CD4-positive, alpha-beta T cell treated with Interleukin-15 for 1 hour (primary cell): ENCODE measurements around the gene MACROD1.

Experiments used
- DNase-seq: peaks from one replicate; pipeline ENCODE4 v3.0.0-alpha.2; 2020

The MACROD1 gene

DNA sequence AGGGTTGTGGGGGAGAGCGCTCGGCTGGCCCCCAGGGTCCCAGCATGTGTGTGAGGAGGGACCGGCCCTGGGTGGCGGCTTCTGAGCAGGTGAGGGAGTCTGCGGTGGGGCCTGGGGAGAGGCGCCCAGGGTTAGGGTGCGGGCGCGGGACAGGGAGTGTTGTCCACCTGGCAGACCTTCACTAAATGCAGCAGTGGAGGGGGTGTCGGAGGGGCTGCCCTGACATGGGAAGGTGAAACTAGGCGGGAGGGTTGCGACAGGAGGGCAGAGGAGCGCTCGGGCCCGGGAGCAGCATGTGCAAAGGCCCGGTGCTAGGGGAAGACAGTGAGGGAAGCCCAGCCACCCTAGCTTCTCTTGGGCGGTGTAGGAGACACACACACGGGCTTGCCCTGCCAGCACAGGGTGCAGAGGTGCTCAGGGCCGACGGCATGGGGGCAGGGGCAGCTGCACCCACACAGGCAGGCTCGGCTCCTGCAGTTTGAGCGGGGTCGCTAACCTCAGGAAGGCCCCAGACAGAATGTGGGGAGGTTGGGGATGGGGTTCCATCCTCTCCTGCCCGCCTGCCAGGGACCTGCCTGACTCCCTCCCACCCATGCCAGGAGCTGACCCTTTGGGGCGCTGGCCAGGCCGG, 157.5 kb downstream of the MACROD1 start:
- no peak for DNase-seq

DNA sequence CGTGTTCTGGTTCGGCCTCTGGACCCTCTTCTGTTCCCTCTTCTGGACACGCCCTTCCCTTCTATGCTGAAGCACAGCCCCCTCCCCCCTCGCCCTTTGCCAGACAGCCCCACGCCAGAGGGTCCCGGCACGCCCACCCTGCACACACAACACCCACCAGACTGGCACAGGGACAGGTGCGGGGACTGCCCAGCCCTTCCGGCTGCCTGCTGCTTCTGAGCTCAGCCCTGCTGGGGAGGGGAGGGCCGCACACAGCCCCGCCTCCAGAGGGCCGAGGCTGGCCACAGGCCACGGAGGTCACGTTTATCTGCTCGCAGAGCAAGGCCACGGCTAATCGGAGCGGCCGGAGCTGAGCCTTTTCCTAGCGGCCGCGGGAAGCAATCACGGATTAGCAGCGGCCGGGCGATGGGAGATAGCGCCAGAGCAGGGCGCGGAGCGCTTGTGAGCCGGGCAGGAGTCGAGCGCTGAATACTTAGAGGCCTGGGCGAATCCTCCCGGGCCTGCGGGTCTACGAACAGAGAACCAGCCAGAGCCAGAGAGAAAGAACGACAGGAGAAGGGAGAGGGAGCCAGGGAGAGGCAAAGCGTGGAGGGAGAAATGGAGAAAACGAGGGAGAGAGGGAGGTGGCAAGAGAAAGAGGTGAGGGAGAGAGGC, 158.2 kb downstream of the MACROD1 start:
- peak; percentile 36 for DNase-seq

DNA sequence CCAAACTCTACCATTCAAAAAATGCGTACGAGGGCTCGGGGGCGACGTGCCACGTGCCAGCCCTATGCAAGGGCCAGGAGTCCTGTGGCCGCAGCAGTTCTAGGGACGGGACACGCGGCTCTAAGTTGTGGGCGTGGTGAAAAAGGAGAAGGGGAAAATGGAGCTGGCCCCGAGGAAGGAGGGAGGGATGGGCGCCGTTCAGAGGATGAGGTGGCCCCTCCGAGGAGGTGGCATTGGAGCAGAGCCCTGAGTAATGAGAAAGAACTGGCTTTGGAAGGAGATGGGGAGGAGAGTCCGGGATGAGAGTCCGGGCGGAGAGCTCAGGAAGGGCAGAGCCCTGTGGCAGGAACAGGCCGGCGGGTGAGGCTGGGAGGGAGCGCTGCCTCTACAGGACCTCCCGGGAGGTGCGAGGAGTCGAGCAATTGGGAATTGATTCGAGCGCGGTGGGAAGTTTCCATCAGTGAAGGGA, 158.7 kb downstream of the MACROD1 start:
- no peak for DNase-seq

DNA sequence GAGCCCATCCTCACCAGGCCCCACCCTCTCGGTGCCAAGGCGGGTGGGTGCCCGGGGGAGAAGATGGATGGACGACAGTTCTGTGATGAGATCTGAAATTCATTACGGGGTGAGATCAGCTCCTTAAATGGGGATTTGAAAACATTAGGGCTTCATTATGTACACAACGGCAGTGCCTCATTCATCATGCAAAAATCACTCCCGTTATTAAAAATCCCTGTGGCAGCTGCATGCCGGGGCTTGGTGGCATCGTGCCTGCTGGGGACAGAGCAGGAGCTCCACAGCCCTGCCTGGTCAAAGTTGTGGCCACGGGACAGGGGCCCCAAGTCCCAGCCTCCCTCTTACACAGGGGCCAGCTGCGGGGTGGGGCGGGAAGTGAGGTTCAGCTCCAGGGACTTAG, 159.5 kb downstream of the MACROD1 start:
- DNase-seq = no peak

DNA sequence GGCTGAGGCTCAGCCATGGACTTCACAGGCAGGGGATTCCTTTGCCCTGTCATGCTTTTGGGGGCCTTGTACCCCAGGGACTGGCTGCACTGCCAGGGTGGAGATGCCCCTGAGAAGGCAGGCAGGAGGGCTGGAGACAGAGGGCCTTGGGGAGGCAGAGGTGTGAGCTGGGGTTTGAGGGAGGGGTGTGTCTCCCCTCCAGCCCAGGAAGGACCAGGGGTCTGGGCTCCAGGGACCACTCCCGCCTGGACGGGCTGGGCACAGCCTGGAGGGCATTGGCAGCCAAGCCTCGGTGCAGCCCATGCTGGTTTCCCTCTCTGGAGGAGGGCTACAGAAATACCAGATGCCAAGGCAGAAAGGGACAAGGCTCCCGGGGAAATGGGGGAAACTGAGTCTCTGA, 160.2 kb downstream of the MACROD1 start:
- no peak for DNase-seq

DNA sequence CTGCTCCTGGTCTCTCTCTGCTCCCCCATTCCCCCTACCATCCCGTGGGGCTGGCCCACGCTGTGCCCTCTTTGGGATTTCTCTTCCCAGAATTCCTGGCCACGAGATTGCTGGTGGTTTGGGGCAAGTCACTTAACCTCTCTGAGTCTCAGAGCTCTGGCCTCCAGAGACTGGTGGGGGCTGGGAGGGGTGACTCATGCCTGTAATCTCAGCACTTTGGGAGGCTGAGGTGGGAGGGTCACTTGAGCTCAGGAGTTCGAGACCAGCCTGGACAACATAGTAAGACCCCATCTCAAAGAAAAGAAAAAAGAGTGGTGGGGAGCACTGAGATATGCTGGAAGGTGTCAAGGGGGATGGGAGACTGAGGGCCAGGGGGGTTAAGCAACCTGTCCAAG, 161.3 kb downstream of the MACROD1 start:
- no peak for DNase-seq

DNA sequence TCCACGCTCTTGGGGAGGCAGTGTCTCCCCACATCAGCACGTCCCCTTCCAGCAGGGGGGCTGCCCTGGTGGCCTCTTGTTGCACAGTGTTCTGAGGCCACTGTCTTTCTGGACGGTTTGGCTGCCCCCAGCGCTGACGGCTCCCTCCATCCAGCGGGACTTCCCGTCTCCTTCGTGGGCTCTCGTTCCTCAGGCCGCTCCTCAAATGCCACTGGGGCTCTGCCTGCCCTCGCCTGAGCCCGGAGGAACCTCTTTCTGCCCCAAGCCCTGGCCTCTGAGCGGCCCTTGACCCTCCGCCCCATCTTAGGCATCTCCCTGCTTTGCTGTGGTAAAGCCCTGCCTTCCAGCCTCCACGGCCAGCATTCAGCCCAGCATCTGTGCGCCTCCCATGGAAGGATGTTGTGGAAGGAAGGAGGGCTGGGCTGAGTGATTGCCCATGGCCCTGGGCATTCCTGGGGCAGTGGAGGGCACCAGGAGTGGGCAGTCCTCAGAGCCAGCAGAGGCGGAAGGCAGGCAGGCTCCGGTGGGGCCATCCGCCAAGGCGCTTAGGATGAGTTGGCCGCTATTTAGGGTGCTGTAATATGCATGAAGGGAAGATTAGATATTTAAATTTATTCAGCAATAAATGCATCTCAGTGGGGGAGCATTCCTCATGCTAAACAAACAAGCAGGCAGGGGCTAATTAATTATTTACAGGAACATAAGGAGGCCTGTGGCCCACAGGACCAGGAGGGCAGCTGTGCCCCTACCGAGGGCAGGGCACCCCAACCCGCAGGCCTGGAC, 161.9 kb downstream of the MACROD1 start:
- DNase-seq = no peak

DNA sequence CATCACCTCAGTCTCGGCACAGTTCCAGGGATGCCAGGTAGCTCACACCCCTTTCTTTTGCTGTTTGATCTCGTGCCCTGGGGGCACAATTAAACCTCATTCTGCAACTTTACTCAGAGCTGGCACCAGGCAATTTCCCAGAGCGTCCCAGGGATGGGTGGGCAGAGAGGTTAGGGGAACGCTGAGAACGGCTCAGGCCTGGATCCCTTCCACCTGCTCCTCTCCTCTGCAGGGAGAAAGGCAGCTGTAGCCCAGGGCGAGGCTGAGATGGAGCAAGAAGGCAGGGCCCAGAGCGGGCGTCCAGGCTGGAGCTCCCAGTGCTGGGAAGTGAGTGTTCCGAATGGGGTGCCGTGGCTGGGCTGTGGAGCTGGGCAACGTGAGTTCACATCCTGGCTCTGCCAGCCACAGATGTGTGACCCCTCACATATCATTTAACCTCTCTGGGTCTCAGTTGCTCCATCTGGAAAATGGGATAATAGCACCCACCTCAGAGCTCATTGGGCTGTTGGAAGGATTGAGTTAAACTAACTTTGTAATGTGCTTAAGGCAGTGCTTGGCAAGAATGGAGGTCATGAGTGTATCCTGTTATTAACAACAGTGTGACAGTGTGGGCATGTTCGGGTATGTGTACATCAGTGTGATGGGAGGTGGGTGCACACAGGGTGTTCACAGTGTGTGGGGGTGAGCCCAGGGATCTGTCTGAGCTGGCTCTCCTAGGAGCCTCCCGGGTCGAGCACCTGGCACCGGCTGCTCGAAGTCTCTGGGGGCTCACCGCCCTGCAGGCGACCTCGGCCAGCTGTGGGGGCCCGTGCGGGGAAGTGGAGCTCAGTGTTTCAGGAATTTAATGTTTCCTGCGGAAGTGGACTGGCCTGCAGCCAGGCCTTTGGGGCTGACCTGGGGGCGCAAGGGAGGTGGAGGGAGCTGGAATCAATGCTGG, 164.2 kb downstream of the MACROD1 start:
- no peak for DNase-seq

DNA sequence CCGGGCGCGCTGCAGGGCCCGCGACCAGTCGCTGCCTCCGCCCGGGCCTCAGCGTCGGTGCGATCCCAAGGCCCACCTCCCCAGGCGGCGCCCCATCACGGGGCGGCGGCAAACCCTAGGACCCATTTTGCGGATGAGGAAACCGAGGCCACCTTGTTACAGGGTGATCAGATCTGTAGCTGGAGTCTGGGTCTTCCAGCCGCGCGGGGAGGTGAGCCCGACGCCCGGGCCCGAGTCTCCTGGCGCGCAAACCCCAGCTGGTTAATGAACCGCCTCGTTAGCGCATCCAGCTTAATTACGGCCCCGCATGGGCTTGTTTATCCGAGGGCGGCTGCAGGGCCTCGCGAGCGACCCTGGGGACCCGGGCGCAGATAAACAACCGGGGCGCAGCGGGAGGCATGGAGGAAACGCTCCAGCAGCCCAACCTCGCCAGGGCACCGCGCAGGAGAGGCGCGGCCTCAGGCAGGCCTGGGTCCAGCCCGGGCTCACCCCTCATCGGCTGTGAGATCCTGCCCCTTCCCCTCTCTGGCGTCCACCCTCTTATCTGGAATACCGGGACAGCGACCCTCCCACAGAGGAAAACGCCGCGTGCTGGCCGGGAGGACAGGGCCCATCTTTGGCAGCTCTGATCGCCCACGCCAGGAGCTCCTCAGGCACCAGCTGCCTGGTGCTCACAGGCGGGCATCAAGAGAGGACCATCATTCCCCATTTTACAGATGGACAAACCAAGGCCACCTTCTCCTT, 165.0 kb downstream of the MACROD1 start:
- no peak for DNase-seq

DNA sequence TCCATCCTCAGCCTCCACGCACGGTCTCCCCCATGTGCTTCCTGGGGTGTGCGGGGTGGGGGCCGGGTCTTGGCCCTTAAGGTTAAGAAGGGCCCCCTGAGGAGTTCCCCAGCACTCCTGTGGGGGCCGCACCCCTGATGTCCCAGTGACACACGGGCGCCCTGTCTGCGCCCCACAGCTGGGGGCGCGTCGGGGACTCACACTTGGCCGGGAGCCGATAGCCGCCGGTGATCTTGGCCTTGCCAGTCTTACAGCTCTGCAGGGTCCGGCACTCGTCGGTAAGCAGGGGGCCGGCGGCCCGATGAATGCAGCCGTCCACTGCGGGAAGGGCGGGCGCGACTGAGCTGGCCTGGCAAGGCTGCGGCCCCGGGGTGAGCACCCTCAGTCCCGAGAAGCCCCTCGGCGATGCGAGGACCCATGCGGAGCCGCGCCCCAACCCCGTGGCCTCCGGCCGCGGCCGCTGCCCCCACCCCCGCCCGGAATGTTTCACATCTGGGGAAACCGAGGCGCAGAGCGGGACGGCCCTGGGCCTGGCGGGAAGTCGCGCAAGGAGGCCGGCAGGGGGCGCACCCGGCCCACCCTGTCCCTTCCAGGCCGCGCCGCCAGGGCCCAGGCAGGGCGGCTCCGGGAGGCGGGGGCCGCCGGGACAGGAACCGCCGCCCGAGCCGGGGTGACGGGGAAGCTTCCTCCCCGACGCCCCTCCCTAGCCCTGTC, 165.7 kb downstream of the MACROD1 start:
- DNase-seq = peak; percentile 76

DNA sequence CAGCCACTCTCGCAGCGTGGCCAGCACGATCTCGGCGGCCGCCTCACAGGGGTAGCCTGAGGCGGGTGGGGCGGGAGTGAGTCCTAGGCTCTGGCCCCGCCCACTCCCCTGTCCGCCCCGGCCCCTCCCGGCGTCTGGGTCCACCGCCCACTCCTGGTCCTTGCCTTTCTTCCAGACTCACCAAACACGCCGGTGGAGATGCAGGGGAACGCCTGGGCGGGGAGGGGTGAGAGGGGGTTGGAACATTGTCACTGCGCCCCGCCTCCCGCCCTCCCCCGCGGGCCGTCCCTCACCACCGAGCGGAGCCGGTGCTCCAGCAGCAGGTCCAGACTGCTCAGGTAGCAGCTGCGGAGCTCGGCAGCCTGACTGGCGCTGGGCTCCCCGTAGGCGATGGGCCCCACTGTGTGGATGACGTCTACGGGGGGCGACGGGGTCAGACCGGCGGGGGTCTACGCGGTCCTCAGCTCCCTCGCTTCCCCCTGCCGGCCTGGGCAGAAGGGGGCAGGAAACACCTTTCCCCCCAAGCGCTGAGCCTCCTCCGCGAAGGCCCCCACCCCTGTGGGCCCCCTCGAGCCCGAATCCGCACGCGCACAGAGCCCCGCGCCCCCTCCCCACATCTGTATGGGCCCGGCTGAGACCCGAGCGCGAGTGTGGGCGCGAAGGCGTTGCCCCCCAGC, 166.4 kb downstream of the MACROD1 start:
- DNase-seq = peak; percentile 54

DNA sequence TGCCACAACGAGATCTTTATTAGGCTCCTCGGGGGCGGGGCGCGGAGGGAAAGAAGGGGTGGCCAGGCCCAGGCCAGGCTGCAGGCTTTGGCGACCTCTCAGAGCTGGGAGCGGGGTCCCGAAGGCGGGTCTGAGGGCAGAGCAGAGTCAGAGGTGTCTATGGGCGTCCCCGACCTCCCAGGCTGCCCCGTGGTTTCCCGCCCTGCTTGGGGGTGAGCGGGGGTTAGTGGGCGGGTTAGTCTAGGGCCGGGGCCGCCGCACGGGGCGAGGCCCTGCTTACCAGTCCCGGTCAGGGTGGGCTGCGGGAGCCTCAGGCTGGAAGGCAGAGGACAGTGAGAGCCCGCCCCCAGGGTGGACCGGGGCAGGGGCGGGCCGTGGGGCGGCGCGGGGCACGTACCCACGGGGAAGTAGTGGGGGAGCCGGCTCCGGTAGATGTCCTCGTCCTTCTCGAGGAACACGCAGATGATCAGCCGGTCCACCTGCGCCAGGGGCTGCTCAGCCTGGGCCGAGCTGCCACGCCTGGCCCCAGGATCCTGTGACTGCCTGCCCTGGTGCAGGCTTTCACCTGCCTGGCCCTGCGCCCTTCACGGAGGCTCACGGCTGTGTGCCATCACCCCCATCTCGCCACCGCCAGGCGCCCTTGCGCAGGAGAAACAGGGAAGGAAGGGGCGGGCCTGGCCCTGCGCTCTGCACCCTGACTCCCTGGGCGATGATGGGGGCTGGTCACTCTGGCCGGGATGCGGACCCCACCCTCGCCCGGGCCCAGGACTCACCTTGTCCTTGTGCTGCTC, 167.2 kb downstream of the MACROD1 start:
- DNase-seq = no peak

DNA sequence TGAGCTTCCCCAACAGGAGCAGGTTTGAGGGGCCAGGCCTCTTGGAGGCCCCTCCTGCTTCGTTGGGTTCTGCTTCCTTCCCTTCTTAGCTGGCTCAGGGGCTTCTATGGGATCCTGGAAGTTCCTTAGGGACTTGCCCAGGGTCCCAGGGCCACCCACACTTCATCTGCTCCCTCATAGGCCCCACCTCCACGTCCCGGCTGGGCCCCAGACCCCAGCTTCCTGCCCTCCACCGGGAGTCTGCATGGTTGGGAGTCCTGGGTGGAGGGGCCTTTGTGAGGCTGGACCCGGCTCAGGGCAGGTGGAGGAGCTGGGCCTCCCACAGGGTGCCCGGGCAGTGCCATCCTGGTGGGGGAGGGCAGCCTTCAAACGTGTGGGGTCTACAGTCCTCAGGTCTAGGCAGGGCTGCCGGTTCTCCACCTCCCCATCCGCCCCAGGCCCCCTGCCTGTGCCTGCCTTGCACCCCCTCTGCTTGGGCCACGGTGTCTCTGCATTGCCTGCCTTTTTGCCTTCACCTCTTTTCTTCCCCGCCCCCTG, 168.0 kb downstream of the MACROD1 start:
- no peak for DNase-seq

DNA sequence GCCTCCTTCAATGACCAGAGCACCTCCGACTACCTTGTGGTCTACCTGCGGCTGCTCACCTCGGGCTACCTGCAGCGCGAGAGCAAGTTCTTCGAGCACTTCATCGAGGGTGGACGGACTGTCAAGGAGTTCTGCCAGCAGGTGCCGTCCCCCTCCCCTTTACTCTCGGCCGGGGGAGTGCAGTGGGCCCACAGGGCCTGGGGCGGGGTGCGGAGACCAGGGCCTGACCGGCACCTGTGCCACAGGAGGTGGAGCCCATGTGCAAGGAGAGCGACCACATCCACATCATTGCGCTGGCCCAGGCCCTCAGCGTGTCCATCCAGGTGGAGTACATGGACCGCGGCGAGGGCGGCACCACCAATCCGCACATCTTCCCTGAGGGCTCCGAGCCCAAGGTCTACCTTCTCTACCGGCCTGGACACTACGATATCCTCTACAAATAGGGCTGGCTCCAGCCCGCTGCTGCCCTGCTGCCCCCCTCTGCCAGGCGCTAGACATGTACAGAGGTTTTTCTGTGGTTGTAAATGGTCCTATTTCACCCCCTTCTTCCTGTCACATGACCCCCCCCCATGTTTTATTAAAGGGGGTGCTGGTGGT, 168.7 kb downstream of the MACROD1 start:
- DNase-seq = no peak

DNA sequence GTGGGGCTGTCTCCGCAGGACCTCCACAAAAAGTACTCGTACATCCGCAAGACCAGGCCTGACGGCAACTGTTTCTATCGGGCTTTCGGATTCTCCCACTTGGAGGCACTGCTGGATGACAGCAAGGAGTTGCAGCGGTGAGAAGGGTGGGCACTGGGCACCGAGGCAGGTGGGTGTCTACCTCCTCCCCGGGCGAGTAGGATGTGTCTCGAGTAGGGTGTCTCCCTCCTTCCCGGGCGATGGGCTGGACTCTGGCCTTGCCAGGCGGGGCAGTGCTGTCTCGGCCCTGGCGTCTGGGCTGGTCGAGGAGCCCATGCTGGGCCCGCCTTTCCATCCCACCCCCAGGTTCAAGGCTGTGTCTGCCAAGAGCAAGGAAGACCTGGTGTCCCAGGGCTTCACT, 169.4 kb downstream of the MACROD1 start:
- DNase-seq = no peak

DNA sequence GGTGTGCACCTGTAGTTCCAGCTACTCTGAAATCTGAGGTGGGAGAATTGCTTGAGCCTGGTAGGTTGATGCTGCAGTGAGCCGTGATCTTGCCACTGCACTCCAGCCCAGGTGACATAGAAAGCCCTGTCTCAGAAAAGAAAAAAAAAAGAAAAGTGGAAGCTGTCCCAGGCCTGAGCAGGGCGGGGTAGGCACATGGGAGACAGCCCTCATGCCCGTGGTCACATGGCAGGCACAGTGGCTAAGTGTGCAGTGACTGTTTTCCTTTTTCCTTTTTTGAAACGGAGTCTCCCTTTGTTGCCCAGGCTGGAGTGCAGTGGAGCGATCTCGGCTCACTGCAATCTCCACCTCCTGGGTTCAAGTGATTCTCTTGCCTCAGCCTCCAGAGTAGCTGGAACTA, 171.9 kb downstream of the MACROD1 start:
- DNase-seq = no peak

DNA sequence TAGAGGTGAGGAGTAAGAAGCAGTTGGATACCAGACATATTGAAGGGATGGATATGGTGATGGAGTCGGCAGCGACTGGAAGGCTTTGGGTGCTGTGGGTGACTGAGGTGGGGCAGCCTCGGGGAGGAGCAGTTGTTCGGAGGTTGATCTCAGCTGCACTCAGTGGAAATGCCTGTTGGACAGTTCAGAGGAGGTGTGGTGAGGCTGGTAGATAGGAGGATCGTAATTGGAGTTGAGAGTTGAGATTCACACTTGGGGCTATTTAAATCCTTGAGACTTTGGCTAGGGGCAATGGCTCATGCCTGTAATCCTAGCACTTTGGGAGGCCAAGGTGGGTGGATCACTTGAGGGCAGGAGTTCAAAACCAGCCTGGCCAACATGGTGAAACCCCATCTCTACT, 172.8 kb downstream of the MACROD1 start:
- DNase-seq = no peak

DNA sequence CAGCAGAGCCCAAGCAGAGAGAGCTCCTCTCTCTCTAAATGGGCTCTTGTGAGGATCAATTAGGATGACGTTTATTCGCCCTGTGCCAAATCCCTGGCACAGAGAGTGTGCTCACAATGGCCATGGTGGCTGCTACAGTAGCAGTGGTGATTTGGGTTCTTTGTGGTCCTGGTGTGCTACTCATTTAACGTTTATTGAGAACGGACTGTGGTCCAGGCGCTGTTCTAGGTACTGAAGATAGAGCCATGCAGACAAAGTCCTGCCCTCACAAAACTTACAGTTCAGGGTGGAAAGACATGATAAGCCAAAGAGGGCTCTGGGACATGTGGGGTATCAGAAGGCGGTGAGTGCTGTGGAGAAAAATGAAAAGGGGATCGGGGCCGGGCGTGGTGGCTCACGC, 174.4 kb downstream of the MACROD1 start:
- DNase-seq = no peak

DNA sequence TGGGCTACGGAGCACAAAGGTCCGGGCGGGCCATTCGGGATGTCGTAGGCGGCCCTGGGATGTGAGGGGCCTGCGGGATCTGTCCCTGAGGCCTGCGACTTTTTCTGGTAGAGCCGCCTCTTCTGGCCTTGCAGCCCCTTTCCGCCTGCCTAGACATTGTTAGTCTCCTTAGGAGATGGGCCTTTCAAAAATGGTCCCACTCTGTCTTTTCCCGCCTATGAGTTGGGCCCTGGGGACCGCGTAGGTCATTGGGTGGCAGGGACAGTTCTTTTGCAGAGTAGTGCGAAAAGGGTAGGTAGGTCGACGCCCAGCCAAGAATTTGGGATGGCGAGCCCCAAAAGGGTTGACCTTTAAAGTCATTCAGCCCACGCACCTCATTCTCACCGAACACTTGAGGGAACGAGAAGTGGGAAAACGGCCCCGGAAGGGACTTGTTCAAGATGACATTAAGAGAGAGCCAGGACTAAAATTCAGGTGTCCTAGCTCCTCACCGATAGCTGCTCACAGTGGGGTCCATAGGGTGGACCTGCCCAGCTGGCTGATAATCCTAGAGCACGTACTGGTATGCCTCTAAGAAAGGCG, 178.9 kb downstream of the MACROD1 start:
- no peak for DNase-seq
